ENCODE measurements around the gene KCNN1. TPM values are rescaled to one million over a fixed set of nuclear protein-coding genes. Genes with fewer than 3 reads are reported as not detected.

KCNN1 gene
- total and polyA plus RNA-seq, 9 of the 15 experiments (the other 6 are each of a cell fraction or from before 2014, with no cell fraction given) = 0.01 to 6.2 (median 0.72) TPM

GRCh38 chr19:17938092-17938845 is 28.6 kb upstream of the KCNN1 start:
- ATAC-seq = peak; percentile 81
- no TSS peak for BruUV-seq (replicated peaks)
- H2AFZ ChIP-seq (ENCODE audit: low read depth, low read length) = no peak overlapping the region
- no peaks in the 10 kb centered on the region for H4K20me1 ChIP-seq (replicated peaks; ENCODE audit: control insufficient read depth, insufficient read depth, low read length)
- H3K27ac ChIP-seq (ENCODE audit: extremely low read depth, low read depth, low read length) = no peak overlapping the region
- WGBS (ENCODE audit: insufficient coverage, low coverage, missing lambda C conversion rate) = 32% methylated on average over 7 of the region's 7 CpGs
- FAIRE-seq = peak; percentile 96
- H3K27me3 ChIP-seq (ENCODE audit: control insufficient read depth in 2 of 2, insufficient read depth in 2 of 2, low read length in 2 of 2) = no peaks in the 10 kb centered on the region
- ChIA-PET CTCF (ENCODE audit: low intra/inter-chr PET ratio) (interaction anchor here (0.5 to 6.2 kb wide), 6 partner anchors 42 to 314 kb away, joined by 3 to 113 read pairs (median 3); no protein-coding TSS in a partner anchor), POLR2A (interaction anchor here (0.7 to 1.2 kb wide), 7 partner anchors 41 to 119 kb away, joined by 3 to 6 read pairs (median 3); partner anchors contain the start of gene RPL18A)
- in situ Hi-C loops (cut with MboI) (loop anchor here (5.0 kb wide), 1 partner anchor 119 kb away; no protein-coding TSS in a partner anchor), intact Hi-C loops (cut with micrococcal nuclease) (loop anchor here (1.0 kb wide), 2 partner anchors 58 to 120 kb away; no protein-coding TSS in a partner anchor)
- H3K9ac ChIP-seq (ENCODE audit: insufficient read depth in 1 of 2, low read depth in 2 of 2, low read length in 2 of 2) = no peak overlapping the region
- peaks cover 38% of the 10 kb centered on the region; the same call in 1 of the 3 replicates for H3K36me3 ChIP-seq (ENCODE audit: control insufficient read depth, insufficient read depth, low read length)
- peak; percentile 73 to 87 (median 80) for DNase-seq (ENCODE audit: extremely low read depth in 1 of 4, low spot score in 3 of 4)
- H3K9me1 ChIP-seq (ENCODE audit: control insufficient read depth, insufficient read depth, low read length) = no peaks in the 10 kb centered on the region
- peaks cover 22% of the 10 kb centered on the region for H3K79me2 ChIP-seq (ENCODE audit: control insufficient read depth, insufficient read depth, low read length)
- no peak overlapping the region for H3K4me3 ChIP-seq
- H3K4me1 ChIP-seq (replicated peaks in 1 of 2; ENCODE audit: control insufficient read depth in 2 of 2, insufficient read depth in 2 of 2, low read length in 2 of 2) = peaks cover 19 to 32% of the 10 kb centered on the region in 2 experiments
- no peaks in the 10 kb centered on the region for H3K9me3 ChIP-seq (replicated peaks; ENCODE audit: control insufficient read depth, insufficient read depth, low read depth, low read length)
- H3K4me2 ChIP-seq (ENCODE audit: insufficient read depth, low read length) = no peak overlapping the region
- TF ChIP-seq CBFB (CRISPR knock-in tag; IDR thresholded peaks at IDR 0.05) (peak; percentile 82; the same call in 1 of the 2 replicates), RBM25 (IDR thresholded peaks at IDR 0.05; ENCODE audit: low read depth, low read length, severe bottlenecking) (peak; percentile 56), CC2D1A (IDR thresholded peaks at IDR 0.05) (peak; percentile 88), PRPF4 (IDR thresholded peaks at IDR 0.05; ENCODE audit: insufficient read depth, low read depth, low read length, poor library complexity, severe bottlenecking) (no peak), BRF2 (IDR thresholded peaks at IDR 0.05; ENCODE audit: borderline replicate concordance, insufficient read depth, insufficient read length) (no peak), MAX (CRISPR knock-in tag; IDR thresholded peaks at IDR 0.05) (peak; percentile 41; the same call in 1 of the 2 replicates), HMG20A (CRISPR knock-in tag; conservative IDR thresholded peaks at IDR 0.05) (no peak), CTCFL (IDR thresholded peaks at IDR 0.05; ENCODE audit: borderline replicate concordance, insufficient read depth, low read depth, low read length, poor library complexity, severe bottlenecking) (peak; percentile 68), SMARCA5 (IDR thresholded peaks at IDR 0.05) (peak; percentile 52; the same call in 1 of the 2 replicates), HDAC3 (IDR thresholded peaks at IDR 0.05; ENCODE audit: borderline replicate concordance, partially characterized antibody) (no peak), MNT (conservative IDR thresholded peaks at IDR 0.05) (0 out of 4 replicates have a peak, but pooled peaks of 1 of the 2 experiments have one; percentile 12), ZFP91 (CRISPR knock-in tag; IDR thresholded peaks at IDR 0.05) (no peak)

All from K562 (cell line).